Right ventricle myocardium superior (tissue), 1 donor: ENCODE measurements around the gene IL1RN. TPM values are rescaled to one million over a fixed set of nuclear protein-coding genes. Genes with fewer than 3 reads are reported as not detected.
A peak's percentile ranks its signal among the peaks of the same experiment; 100 is the strongest.

ENCODE experiments used
- ATAC-seq: fragments of 200-7000 bp; cut with Tn5 transposase; one replicate; pipeline ENCODE4 v1.9.1; 2020; ENCODE audit warnings: mild to moderate bottlenecking; ENCODE audit not compliant: poor library complexity
- DNase-seq: peaks from one replicate; pipeline ENCODE4 v3.0.0-alpha.2; 2020
- intact Hi-C: fragments of 100-400 bp; cut with DNase I; formaldehyde crosslinking; loops from one replicate; pipeline ENCODE4 v1.11.2; 2022
- total RNA-seq: library from RNA; stranded (reverse); fragmentation: NEBNext Ultra II Directional; extraction: Animal tissue kit (Norgen Biotek cat#: 25700); gene quantifications from one replicate; pipeline ENCODE4 v1.2.1, GENCODE V29; 2021
- donor health status: DM: no; HTN: yes; CAD: no; lungs with severe emphysema.

Gene IL1RN
- total RNA-seq, 1 donor from 2014 or later = 0.51 TPM

- peak; percentile 41 for ATAC-seq
- no peak for DNase-seq
- intact Hi-C loops = no loop called here
Observed at GRCh38 chr2:113124181-113124961, 3.0 kb upstream of the IL1RN start.

GRCh38 chr2:113124984-113125855 lies 2.2 kb upstream of the IL1RN start:
- DNase-seq = no peak
- no peak for ATAC-seq
- intact Hi-C loops = no loop called here

GRCh38 chr2:113127646-113128570 lies 510 bp downstream of the IL1RN start:
- ATAC-seq = no peak
- DNase-seq = no peak
- intact Hi-C loops = no loop called here

- no peak for DNase-seq
- intact Hi-C loops = no loop called here
- ATAC-seq = no peak
Observed at GRCh38 chr2:113129519-113130078, 2.2 kb downstream of the IL1RN start.

DNA sequence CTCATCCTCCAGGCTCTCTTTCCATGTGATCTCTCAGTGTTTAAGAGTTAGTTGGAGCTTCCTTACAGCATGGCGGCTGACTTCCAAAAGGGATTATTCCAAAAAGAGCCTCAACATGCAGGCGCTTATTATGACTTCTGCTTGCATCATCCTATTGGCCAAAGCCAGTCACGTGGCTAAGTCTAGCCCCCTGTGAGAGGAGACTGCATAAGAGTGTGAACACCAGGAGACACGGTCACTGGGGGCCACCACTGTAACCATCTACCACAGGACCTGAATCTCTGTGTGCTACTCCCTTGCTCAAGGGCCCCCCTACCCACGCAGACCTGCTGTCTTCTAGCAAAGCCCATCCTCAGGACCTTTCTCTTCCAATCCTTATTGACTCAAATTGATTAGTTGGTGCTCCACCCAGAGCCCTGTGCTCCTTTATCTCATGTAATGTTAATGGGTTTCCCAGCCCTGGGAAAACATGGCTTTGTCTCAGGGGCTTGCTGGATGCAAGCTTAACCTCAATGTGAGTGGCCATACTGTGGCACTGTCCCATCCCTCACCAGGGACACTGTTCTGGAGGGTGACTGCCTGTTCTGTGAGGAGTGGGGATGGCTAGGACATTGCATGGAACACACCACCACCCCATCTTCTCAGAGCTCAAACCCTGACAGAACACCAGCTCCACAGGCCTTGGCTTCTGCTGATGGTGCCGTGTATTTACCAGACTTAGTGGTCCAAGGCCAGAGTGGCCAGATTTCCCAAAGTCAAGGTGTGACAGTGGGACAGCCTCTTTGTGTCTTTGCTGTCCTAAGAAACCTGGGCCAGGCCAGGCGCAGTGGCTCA lies 4.2 kb downstream of the IL1RN start:
- no peak for DNase-seq
- ATAC-seq = no peak
- intact Hi-C loops = no loop called here

DNA sequence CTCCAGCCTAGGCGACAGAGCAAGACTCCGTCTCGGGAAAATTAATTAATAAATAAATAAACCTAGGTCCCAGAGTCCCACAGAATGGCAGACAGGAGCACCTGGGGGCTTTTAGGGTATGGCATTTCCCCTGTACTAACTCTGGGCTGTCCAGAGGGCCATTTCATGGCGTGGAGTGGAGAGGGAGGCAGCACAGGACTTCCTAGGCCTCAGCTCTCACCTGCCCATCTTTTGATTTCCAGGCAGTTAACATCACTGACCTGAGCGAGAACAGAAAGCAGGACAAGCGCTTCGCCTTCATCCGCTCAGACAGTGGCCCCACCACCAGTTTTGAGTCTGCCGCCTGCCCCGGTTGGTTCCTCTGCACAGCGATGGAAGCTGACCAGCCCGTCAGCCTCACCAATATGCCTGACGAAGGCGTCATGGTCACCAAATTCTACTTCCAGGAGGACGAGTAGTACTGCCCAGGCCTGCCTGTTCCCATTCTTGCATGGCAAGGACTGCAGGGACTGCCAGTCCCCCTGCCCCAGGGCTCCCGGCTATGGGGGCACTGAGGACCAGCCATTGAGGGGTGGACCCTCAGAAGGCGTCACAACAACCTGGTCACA lies 5.1 kb downstream of the IL1RN start:
- DNase-seq (no peak), ATAC-seq (no peak)
- intact Hi-C loops = no loop called here

- intact Hi-C loops = no loop called here
- ATAC-seq = no peak
- DNase-seq = no peak
Observed at GRCh38 chr2:113133704-113134598, 6.6 kb downstream of the IL1RN start.

- no peak for ATAC-seq
- intact Hi-C loops = loop anchor here (5.0 kb wide), 2 partner anchors 63 to 253 kb away; no protein-coding TSS in a partner anchor
- no peak for DNase-seq
Observed at GRCh38 chr2:113134717-113135116, 7.3 kb downstream of the IL1RN start.

GRCh38 chr2:113135317-113135716 lies 7.9 kb downstream of the IL1RN start:
- intact Hi-C loops = loop anchor here (5.0 kb wide), 2 partner anchors 62 to 252 kb away; no protein-coding TSS in a partner anchor
- DNase-seq (no peak), ATAC-seq (no peak)

DNA sequence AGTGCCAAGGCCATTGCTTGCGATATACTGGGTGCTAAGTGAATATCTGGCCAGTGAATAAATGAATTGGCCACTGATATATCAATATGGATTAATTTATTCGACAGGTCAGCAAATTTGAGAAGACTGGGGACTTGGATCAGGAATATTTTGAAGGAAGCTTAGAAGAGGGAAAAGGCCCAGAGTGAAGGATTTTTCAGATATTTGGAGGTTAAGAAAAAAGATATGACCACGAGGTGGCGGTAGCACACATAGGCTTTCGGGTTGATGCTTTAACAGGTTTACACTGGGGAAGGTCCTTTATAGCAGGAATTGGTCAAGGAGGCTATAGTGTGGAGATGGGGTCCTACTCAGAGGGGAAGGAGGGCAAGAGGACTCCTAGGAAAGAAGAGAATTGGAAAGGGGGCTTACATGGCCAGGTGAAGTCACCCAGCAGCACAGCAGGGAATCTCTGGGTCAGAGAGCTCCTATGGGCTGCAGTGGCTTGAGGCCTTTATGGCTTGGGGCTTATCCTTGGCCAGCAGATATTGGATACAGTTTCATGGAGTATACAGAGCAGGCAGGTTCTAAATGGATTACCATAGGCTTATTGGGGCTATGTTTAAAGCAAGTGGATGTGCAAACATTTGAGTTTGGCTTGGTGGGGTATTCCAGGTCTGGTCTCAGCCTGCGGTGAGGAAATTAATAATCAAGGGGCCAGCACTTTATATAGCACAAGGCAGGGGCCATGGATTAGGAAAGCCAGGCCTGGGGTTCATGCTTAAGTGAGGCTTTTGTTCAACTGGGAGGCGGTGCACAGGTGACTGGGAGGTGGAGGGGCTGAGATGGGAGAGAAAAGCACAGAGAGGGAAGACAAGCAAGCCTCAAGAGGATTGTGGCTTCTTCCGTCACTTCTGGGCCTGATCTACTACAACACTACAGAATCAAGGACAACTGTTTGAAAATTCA lies 9.7 kb downstream of the IL1RN start:
- intact Hi-C loops = loop anchor here (5.0 kb wide), 2 partner anchors 60 to 250 kb away; no protein-coding TSS in a partner anchor
- DNase-seq (no peak), ATAC-seq (peak; percentile 49)

- ATAC-seq (no peak), DNase-seq (no peak)
- intact Hi-C loops = loop anchor here (5.0 kb wide), 2 partner anchors 59 to 249 kb away; no protein-coding TSS in a partner anchor
Observed at GRCh38 chr2:113137827-113138226, 10.4 kb downstream of the IL1RN start.

- intact Hi-C loops = loop anchor here (5.0 kb wide), 2 partner anchors 59 to 249 kb away; no protein-coding TSS in a partner anchor
- DNase-seq = no peak
- peak; percentile 64 for ATAC-seq
Observed at GRCh38 chr2:113138428-113139322, 11.3 kb downstream of the IL1RN start.

DNA sequence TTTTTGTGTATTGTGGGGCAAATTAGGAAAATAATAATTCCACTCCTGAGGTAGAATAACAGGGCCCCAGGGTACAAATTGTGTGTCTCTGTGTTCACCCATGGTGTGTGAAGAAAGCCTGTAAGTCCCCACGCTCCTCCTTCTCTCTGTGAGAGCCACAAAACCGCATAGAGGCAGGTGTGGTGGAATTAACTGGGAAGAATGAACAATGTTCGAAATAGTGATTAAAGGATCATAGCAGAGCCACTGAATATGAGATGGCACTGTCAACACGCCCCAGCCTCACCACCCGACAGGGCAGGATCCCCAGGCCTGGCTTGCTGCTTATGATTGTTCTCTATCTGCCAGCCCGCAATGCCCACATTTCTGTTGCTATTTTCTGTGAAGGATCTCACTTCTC lies 14.1 kb downstream of the IL1RN start:
- intact Hi-C loops = no loop called here
- ATAC-seq = no peak
- DNase-seq = no peak

- DNase-seq (no peak), ATAC-seq (no peak)
- intact Hi-C loops = no loop called here
Observed at GRCh38 chr2:113142290-113142689, 14.9 kb downstream of the IL1RN start.
